CD8-positive, alpha-beta memory T cell (primary cell): ENCODE measurements around the gene POLR2H. TPM values are rescaled to one million over a fixed set of nuclear protein-coding genes. Genes with fewer than 3 reads are reported as not detected.

Experiments used
- CTCF ChIA-PET: fragments of 350-600 bp; sonication (Branson Sonifier 250); formaldehyde crosslinking; loops from one replicate; lab custom pipeline; 2021; ENCODE audit warnings: antibody characterized with exemption; lab: Charles Lee
- POLR2A ChIA-PET: fragments of 350-600 bp; sonication (Branson Sonifier 250); formaldehyde crosslinking; loops from one replicate; lab custom pipeline; 2021; ENCODE audit warnings: antibody characterized with exemption; lab: Charles Lee
- DNase-seq, 5 donors: peaks; one replicate each; pipeline versions ENCODE4 v3.0.0 to v3.0.0-alpha.2; 2020 to 2022; ENCODE audit warnings: mixed read lengths in 1 of 5
- H3K27ac ChIP-seq: one replicate; pipeline ENCODE4 v1.7.0; 2013; ENCODE audit warnings: low read depth, mild to moderate bottlenecking, low read length, moderate library complexity
- H3K27me3 ChIP-seq: 2 replicates; pipeline ENCODE4 v1.7.0; 2013; ENCODE audit warnings: low read length, mild to moderate bottlenecking; ENCODE audit not compliant: insufficient read depth, poor library complexity, severe bottlenecking
- H3K36me3 ChIP-seq: 2 replicates; pipeline ENCODE4 v1.7.0; 2013; ENCODE audit warnings: mild to moderate bottlenecking, low read length, moderate library complexity; ENCODE audit not compliant: insufficient read depth
- H3K4me1 ChIP-seq: 2 replicates; pipeline ENCODE4 v1.7.0; 2013; ENCODE audit warnings: mild to moderate bottlenecking, low read length, moderate library complexity; ENCODE audit not compliant: insufficient read depth
- H3K4me3 ChIP-seq: 2 replicates; pipeline ENCODE4 v1.7.0; 2013; ENCODE audit warnings: mild to moderate bottlenecking, low read length
- H3K9me3 ChIP-seq: 2 replicates; pipeline ENCODE4 v1.7.0; 2013; ENCODE audit warnings: mild to moderate bottlenecking, low read length
- H3K27ac Mint-ChIP-seq, 8 donors: one replicate each; pipeline ENCODE4 v1.8.0; 2020 to 2021; ENCODE audit warnings: mixed read lengths in 8 of 8, mild to moderate bottlenecking in 6 of 8, inconsistent platforms in 3 of 8, moderate library complexity in 3 of 8
- H3K27me3 Mint-ChIP-seq, 2 donors: one replicate each; pipeline ENCODE4 v1.8.0; 2020 to 2021; ENCODE audit warnings: mixed read lengths in 2 of 2, mild to moderate bottlenecking in 1 of 2, moderate library complexity in 1 of 2
- H3K36me3 Mint-ChIP-seq, 3 donors: one replicate each; pipeline ENCODE4 v1.8.0; 2020 to 2021; ENCODE audit warnings: mixed read lengths in 3 of 3, inconsistent platforms in 1 of 3, mild to moderate bottlenecking in 1 of 3
- H3K4me1 Mint-ChIP-seq, 3 donors: one replicate each; pipeline ENCODE4 v1.8.0; 2020 to 2021; ENCODE audit warnings: mixed read lengths in 3 of 3, inconsistent platforms in 1 of 3, mild to moderate bottlenecking in 1 of 3
- H3K4me3 Mint-ChIP-seq, 7 donors: one replicate each; pipeline ENCODE4 v1.8.0; 2020 to 2021; ENCODE audit warnings: mixed read lengths in 7 of 7, mild to moderate bottlenecking in 6 of 7, moderate library complexity in 4 of 7, inconsistent platforms in 2 of 7
- H3K9me3 Mint-ChIP-seq, 5 donors: one replicate each; pipeline ENCODE4 v1.8.0; 2020 to 2022; ENCODE audit warnings: mixed read lengths in 5 of 5, mild to moderate bottlenecking in 3 of 5, moderate library complexity in 2 of 5, inconsistent platforms in 1 of 5
- polyA plus RNA-seq: library from polyadenylated mRNA; unstranded; fragments of 300-500 nt; fragmentation: Illumina TruSeq; gene quantifications from one replicate; pipeline ENCODE4 v1.2.3, GENCODE V29; 2021
- total RNA-seq, 2 experiments: library from RNA; stranded (reverse); gene quantifications; one replicate each; pipeline ENCODE4 v1.2.3, GENCODE V29; 2021

The POLR2H gene
- total and polyA plus RNA-seq, 3 experiments from 2014 or later = 52.1 to 147 (median 147) TPM

DNA sequence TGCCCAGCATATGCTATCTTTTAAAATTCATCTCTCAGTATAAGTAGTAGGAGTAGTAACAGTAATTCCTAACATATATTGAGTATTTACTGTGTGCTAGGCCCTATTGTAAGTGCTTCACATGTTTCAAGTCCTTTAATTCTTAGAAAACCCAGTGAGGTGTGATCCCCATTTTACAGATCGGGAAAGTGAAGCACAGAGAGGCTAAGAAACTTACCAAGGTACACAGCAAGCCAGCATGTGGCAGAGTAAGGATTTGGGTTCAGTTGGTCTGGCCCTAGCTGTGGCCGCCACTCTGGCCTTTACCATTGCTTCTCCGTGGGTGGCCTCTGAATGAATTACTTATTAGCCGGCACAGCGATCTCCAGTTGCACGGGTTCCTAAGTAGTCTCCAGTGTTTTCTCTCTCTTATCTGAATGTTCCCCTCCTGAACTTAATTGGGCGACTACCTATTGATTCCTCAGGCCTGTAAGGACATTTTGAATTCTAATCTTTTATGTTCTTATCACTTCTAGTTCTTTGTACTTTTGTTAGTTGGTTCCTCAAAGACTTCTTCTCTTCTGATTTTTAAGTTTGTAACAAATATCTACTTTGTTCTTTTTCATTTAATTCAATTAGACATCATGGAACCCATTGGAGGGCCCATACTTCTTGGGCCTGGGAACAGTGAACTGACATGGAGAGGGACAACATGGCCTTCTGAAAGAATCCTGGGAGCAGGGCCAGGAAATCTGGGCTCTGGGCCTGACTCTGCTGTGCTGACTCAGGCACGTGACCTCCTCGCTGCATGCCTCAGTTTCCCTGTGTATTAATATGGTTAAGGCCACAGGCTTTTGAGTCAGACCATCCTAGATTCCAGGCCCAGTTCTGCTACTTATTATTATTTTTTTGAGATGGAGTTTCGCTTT lies 11.7 kb upstream of the POLR2H start:
- DNase-seq = no peak
- Histone ChIP-seq H3K27ac (peak overlapping the region; percentile 16), H3K4me1 (peaks cover 4% of the 10 kb centered on the region), H3K27me3 (no peaks in the 10 kb centered on the region), H3K4me3 (no peak overlapping the region), H3K9me3 (no peaks in the 10 kb centered on the region), H3K36me3 (no peaks in the 10 kb centered on the region)
- H3K4me1 Mint-ChIP-seq = peaks cover 0 to 6% (median 0%) of the 10 kb centered on the region in 3 donors
- CTCF ChIA-PET = interaction anchor here (1.0 to 1.1 kb wide), 3 partner anchors 11 to 164 kb away, joined by 3 to 4 read pairs (median 3); no protein-coding TSS in a partner anchor
- H3K4me3 Mint-ChIP-seq = no peak overlapping the region
- POLR2A ChIA-PET = no interaction called here
- H3K36me3 Mint-ChIP-seq = peaks cover 0 to 4% (median 0%) of the 10 kb centered on the region in 3 donors
- peak overlapping the region in 1 of 8 donors; percentile 16 for H3K27ac Mint-ChIP-seq
- H3K9me3 Mint-ChIP-seq = no peaks in the 10 kb centered on the region
- no peaks in the 10 kb centered on the region for H3K27me3 Mint-ChIP-seq

DNA sequence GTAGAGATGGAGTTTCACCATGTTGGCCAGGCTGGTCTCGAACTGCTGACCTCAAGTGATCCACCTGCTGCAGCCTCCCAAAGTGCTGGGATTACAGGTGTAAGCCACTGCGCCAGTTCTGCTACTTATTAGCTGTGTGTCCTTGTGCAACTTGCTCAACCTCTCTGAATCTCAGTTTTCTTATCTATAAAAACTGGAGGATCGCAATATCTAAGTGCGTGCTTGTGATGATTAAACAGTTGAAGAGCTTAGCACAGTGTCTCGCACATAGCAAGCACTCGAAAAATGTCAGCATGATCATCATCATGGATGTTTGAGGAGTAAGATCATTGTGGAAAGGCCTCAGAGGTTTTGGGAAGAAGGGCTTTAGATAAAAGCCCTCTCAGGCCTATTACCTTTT lies 10.9 kb upstream of the POLR2H start:
- no peak overlapping the region for H3K4me3 Mint-ChIP-seq
- no peaks in the 10 kb centered on the region for H3K27me3 Mint-ChIP-seq
- Histone ChIP-seq H3K4me1 (peaks cover 4% of the 10 kb centered on the region), H3K36me3 (no peaks in the 10 kb centered on the region), H3K27me3 (no peaks in the 10 kb centered on the region), H3K4me3 (no peak overlapping the region), H3K9me3 (no peaks in the 10 kb centered on the region), H3K27ac (no peak overlapping the region)
- peaks cover 0 to 6% (median 0%) of the 10 kb centered on the region in 3 donors for H3K4me1 Mint-ChIP-seq
- ChIA-PET CTCF (interaction anchor here (1.0 to 1.1 kb wide), 3 partner anchors 12 to 163 kb away, joined by 3 to 4 read pairs (median 3); no protein-coding TSS in a partner anchor), POLR2A (no interaction called here)
- DNase-seq = no peak
- no peak overlapping the region for H3K27ac Mint-ChIP-seq
- H3K36me3 Mint-ChIP-seq = no peaks in the 10 kb centered on the region
- H3K9me3 Mint-ChIP-seq = no peaks in the 10 kb centered on the region

DNA sequence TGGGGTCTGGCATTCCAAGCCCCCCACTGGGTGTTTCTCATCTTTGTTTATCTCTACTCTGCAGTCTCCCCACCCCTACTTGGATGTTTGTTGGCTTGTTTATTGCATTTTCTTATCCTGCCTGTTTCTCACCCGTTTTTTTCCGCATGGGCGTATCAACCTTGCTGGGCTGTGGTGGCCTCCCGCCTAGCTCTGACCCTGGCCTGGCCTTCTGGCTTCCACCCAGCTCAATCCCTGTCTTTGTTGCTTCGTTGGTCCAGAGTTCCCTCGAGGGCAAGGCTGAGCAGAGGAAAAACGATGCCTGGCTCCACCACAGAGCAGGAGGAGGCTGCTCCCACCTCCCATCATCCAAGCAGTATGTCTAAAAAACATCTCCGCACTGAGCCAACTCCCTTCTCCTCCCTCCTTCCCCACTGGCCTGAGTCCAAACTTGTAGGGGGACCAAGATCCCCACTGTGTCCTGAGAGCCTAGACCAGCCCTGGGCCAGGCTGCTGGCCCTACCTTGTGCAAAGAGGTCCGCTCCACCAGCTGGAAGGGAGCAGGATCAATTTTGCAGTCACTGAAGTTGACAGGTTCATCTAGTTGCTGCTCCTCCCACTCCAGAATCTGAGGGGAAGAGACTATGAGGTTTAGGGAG lies 9.9 kb upstream of the POLR2H start:
- POLR2A ChIA-PET = interaction anchor here (1.0 kb wide), 1 partner anchor 162 kb away, joined by 4 read pairs; no protein-coding TSS in a partner anchor
- H3K4me1 ChIP-seq = peaks cover 4% of the 10 kb centered on the region
- H3K27ac ChIP-seq = no peak overlapping the region
- no peak overlapping the region for H3K4me3 ChIP-seq
- H3K4me1 Mint-ChIP-seq = peaks cover 0 to 6% (median 0%) of the 10 kb centered on the region in 3 donors
- no peaks in the 10 kb centered on the region for H3K36me3 ChIP-seq
- no peak overlapping the region for H3K4me3 Mint-ChIP-seq
- H3K9me3 Mint-ChIP-seq = no peaks in the 10 kb centered on the region
- H3K27me3 ChIP-seq = no peaks in the 10 kb centered on the region
- no peak for DNase-seq
- CTCF ChIA-PET = interaction anchor here (1.1 to 1.6 kb wide), 3 partner anchors 20 to 162 kb away, joined by 4 to 8 read pairs (median 5); no protein-coding TSS in a partner anchor
- H3K27ac Mint-ChIP-seq = no peak overlapping the region
- H3K9me3 ChIP-seq = no peaks in the 10 kb centered on the region
- H3K36me3 Mint-ChIP-seq = no peaks in the 10 kb centered on the region
- H3K27me3 Mint-ChIP-seq = no peaks in the 10 kb centered on the region

DNA sequence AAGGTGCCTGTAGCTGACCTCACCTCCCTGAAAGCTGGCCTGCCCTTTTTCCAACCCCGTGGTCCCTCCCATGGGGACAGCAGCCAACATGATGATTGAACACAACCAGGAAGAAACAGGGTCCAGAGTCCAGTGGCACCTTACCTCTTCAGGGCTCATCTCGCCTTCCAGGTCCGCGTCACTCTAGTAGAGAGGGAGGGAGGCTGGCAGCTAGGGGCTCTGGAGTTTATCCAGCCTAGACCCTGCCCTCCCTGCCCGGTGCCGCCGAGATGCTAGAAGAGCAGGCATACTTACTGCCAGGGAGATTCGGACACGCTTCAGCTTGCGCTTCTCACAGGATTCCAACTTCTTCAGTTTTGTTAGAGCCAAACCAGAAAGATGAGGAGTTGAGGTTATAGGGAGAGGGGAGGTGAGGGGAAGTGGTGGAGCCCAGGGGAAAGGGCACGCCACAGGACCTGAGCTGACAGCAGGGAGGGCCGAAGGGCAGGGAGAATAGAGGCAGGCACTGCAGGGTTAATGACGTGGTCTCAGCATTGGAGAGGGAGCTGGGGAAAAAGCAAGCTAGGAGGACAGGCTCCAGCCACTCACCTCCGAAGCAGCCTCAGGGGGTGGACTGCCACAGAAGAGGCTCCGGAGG lies 9.2 kb upstream of the POLR2H start:
- H3K27me3 ChIP-seq = no peaks in the 10 kb centered on the region
- Mint-ChIP-seq H3K27me3 (no peaks in the 10 kb centered on the region), H3K9me3 (no peaks in the 10 kb centered on the region), H3K36me3 (no peaks in the 10 kb centered on the region), H3K27ac (no peak overlapping the region), H3K4me1 (peaks cover 0 to 6% (median 0%) of the 10 kb centered on the region in 3 donors), H3K4me3 (no peak overlapping the region)
- no peak overlapping the region for H3K4me3 ChIP-seq
- no peak overlapping the region for H3K27ac ChIP-seq
- ChIA-PET POLR2A (interaction anchor here (1.0 kb wide), 1 partner anchor 161 kb away, joined by 4 read pairs; no protein-coding TSS in a partner anchor), CTCF (interaction anchor here (1.1 to 1.9 kb wide), 3 partner anchors 10 to 162 kb away, joined by 5 to 8 read pairs (median 7); partner anchors contain the start of gene POLR2H)
- H3K4me1 ChIP-seq = peaks cover 4% of the 10 kb centered on the region
- DNase-seq = no peak
- no peaks in the 10 kb centered on the region for H3K36me3 ChIP-seq
- no peaks in the 10 kb centered on the region for H3K9me3 ChIP-seq

DNA sequence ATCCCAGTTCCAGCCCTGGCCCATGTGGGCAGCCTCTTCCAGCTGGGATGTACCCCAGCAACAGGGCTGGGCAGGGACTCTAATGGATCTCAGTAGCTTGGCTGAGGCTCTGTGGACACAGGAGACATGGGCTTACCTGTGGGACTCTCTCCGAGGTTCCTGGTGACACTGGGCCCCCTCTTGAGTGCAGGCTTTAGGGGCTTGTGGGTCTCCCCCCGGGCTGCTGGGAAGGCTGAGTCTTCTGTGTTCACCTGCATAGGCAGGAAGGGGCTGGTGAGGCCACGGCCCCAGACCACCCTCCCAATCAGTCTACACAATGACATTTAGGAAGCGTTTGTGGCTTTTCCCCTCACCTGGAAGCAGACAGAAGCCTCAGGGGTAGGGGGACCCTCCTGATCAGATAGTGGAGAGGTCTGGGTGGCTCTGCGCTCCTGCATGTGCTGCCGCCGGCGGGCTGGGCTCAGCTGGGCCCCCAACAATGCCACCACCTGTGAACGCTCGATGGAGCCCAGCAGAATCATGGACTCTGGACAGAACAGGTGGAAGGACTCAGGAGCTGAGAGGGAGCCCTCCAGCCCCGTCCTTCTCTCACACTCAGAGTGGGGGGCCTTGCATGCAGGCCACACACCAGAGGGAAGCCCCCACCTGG lies 8.5 kb upstream of the POLR2H start:
- DNase-seq = no peak
- Histone ChIP-seq H3K4me1 (peaks cover 4% of the 10 kb centered on the region), H3K9me3 (no peaks in the 10 kb centered on the region), H3K4me3 (no peak overlapping the region), H3K36me3 (no peaks in the 10 kb centered on the region), H3K27ac (no peak overlapping the region), H3K27me3 (no peaks in the 10 kb centered on the region)
- H3K27ac Mint-ChIP-seq = no peak overlapping the region
- H3K36me3 Mint-ChIP-seq = no peaks in the 10 kb centered on the region
- no peaks in the 10 kb centered on the region for H3K9me3 Mint-ChIP-seq
- H3K4me3 Mint-ChIP-seq = no peak overlapping the region
- CTCF ChIA-PET = interaction anchor here (0.9 to 2.6 kb wide), 12 partner anchors 9 to 161 kb away, joined by 3 to 31 read pairs (median 4); partner anchors contain the start of genes POLR2H and THPO
- POLR2A ChIA-PET = interaction anchor here (1.0 kb wide), 1 partner anchor 161 kb away, joined by 4 read pairs; no protein-coding TSS in a partner anchor
- no peaks in the 10 kb centered on the region for H3K27me3 Mint-ChIP-seq
- H3K4me1 Mint-ChIP-seq = peaks cover 0 to 6% (median 0%) of the 10 kb centered on the region in 3 donors

DNA sequence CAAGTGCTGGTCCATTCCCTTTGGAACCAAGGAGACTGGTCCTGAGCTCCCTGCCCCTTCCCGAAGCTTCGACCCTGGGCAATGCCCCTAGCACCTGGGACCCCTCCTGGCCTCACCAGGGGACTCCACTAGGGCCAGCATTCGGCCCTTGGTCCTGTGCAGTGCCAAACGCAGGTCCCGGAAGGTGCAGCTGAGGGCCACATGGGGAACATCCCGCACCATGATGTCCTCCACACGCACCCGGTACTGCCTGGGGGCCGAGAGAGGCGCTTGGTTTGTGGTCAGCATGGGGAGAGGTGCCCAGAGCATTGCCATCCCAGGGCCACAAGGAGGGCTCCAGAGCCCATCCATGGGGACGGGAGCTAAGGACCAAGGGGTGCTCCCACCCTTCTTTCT lies 8.0 kb upstream of the POLR2H start:
- H3K27ac Mint-ChIP-seq = no peak overlapping the region
- no peak overlapping the region for H3K4me3 Mint-ChIP-seq
- peaks cover 4% of the 10 kb centered on the region for H3K4me1 ChIP-seq
- POLR2A ChIA-PET = interaction anchor here (0.6 kb wide), 1 partner anchor 151 kb away, joined by 6 read pairs; no protein-coding TSS in a partner anchor
- H3K36me3 Mint-ChIP-seq = no peaks in the 10 kb centered on the region
- H3K4me3 ChIP-seq = no peak overlapping the region
- H3K4me1 Mint-ChIP-seq = peaks cover 0 to 6% (median 0%) of the 10 kb centered on the region in 3 donors
- CTCF ChIA-PET = interaction anchor here (0.6 to 2.6 kb wide), 17 partner anchors 9 to 190 kb away, joined by 3 to 31 read pairs (median 4); partner anchors contain the start of genes POLR2H and THPO
- H3K9me3 ChIP-seq = no peaks in the 10 kb centered on the region
- H3K27me3 ChIP-seq = no peaks in the 10 kb centered on the region
- no peaks in the 10 kb centered on the region for H3K27me3 Mint-ChIP-seq
- H3K27ac ChIP-seq = no peak overlapping the region
- DNase-seq = no peak
- H3K36me3 ChIP-seq = no peaks in the 10 kb centered on the region
- H3K9me3 Mint-ChIP-seq = no peaks in the 10 kb centered on the region

DNA sequence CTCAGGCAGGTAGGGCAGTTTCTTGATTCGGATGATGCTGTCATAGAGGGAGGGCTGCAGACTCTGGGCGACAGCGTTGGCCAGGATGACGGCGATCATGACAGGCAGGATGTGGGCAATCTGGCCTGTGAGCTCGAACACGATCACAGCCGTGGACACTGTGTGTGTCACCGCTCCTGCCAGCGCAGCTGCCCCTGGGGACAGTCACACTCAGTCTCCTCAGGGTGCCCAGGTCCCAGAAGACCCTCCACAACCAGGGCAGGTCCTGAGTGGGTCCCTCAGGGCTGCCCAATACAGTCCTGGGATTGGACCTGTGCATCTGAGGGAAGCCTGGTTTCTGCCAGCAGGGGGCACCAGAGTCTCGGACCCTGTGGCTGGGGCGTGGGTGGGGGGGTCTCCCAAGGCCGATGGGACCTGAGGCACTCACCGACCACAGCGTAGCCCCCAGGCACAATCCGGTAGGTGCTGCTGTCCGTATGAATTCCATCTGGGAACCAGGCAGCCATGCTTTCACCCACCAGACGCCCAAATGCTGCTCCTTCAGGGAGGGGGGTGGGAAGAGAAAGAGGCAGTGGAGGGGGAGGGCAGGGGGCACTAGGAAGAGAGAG lies 7.3 kb upstream of the POLR2H start:
- Histone ChIP-seq H3K4me1 (peaks cover 4% of the 10 kb centered on the region), H3K27ac (no peak overlapping the region), H3K9me3 (no peaks in the 10 kb centered on the region), H3K27me3 (no peaks in the 10 kb centered on the region), H3K4me3 (no peak overlapping the region), H3K36me3 (no peaks in the 10 kb centered on the region)
- H3K4me1 Mint-ChIP-seq = peaks cover 0 to 6% (median 0%) of the 10 kb centered on the region in 3 donors
- POLR2A ChIA-PET = interaction anchor here (0.5 to 0.6 kb wide), 2 partner anchors 10 to 151 kb away, joined by 3 to 6 read pairs; no protein-coding TSS in a partner anchor
- CTCF ChIA-PET = interaction anchor here (0.6 to 2.6 kb wide), 18 partner anchors 8 to 191 kb away, joined by 3 to 31 read pairs (median 4); partner anchors contain the start of genes POLR2H and THPO
- no peaks in the 10 kb centered on the region for H3K36me3 Mint-ChIP-seq
- H3K27me3 Mint-ChIP-seq = no peaks in the 10 kb centered on the region
- DNase-seq = peak; percentile 33 to 72 (median 52)
- no peaks in the 10 kb centered on the region for H3K9me3 Mint-ChIP-seq
- H3K4me3 Mint-ChIP-seq = no peak overlapping the region
- peak overlapping the region in 1 of 8 donors; percentile 38 for H3K27ac Mint-ChIP-seq
